HCT116 (cell line): ENCODE data around the gene SRP54. TPM values are rescaled to one million over a fixed set of nuclear protein-coding genes. Genes with fewer than 3 reads are reported as not detected.

Experiments used
- ATAC-seq: fragments of 200-7000 bp; cut with Tn5 transposase; 2 replicates; pipeline ENCODE4 v1.9.1; 2020; ENCODE audit warnings: mild to moderate bottlenecking, moderate library complexity
- BruUV-seq: library from RNA; stranded (reverse); fragments of 400-500 nt; replicated peaks from 2 replicates; lab custom pipeline; 2021; lab: Mats Ljungman, UMichigan
- CTCF ChIA-PET: fragments of 300-600 bp; sonication (Branson Sonifier 250); formaldehyde crosslinking; loops from one replicate; lab custom pipeline; 2021; ENCODE audit warnings: antibody characterized with exemption; lab: Charles Lee
- POLR2A ChIA-PET: fragments of 300-600, 350-600 bp; sonication (Branson Sonifier 250); formaldehyde crosslinking; loops from one replicate; lab custom pipeline; 2021; ENCODE audit warnings: antibody characterized with exemption; lab: Charles Lee
- RAD21 ChIA-PET, 2 experiments: fragments of 300-600 bp; sonication (Branson Sonifier 250); formaldehyde crosslinking; loops; one replicate each; lab custom pipeline; 2023; ENCODE audit warnings: low total read pairs in 2 of 2; ENCODE audit not compliant: uncharacterized antibody in 2 of 2, unreplicated experiment in 2 of 2, low non-redundant PET in 1 of 2; lab: Charles Lee
- DNase-seq: peaks from one replicate; pipeline ENCODE4 v3.0.0-alpha.2; 2010; ENCODE audit warnings: low read depth, low spot score
- H2AFZ ChIP-seq: fragments of 200-600 bp; shearing (Covaris generic), sonication (generic); 2 replicates; pipeline ENCODE4 v1.6.1; 2017; ENCODE audit warnings: low read depth, mixed run types, mixed read lengths, antibody characterized with exemption, low read length; ENCODE audit not compliant: poor library complexity, severe bottlenecking
- H3K27ac ChIP-seq: 2 replicates; pipeline ENCODE4 v1.5.1; 2012; ENCODE audit warnings: low read depth, low read length
- H3K27me3 ChIP-seq: fragments of 200-600 bp; sonication (generic); 2 replicates; pipeline ENCODE4 v1.6.1; 2016; ENCODE audit warnings: mixed run types, low read length, mixed read lengths; ENCODE audit not compliant: insufficient read depth
- H3K36me3 ChIP-seq, 2 experiments: fragments of 200-500 bp in 1 of 2; fragments of 200-600 bp in 1 of 2; sonication (Bioruptor generic) in 1 of 2; sonication (generic) in 1 of 2; 2 replicates each; pipeline versions ENCODE4 v1.5.1 to v1.6.1; 2014 to 2016; ENCODE audit warnings: low read length in 2 of 2, inconsistent platforms in 1 of 2, mixed read lengths in 1 of 2, mixed run types in 1 of 2; ENCODE audit not compliant: insufficient read depth in 2 of 2, control insufficient read depth in 1 of 2
- H3K4me1 ChIP-seq, 2 experiments: fragments of 200-600 bp in 1 of 2; sonication (generic) in 1 of 2; 2 replicates each; pipeline versions ENCODE4 v1.5.1 to v1.6.1; 2012 to 2017; ENCODE audit warnings: low read length in 2 of 2, inconsistent platforms in 1 of 2, mild to moderate bottlenecking in 1 of 2, mixed read lengths in 1 of 2, mixed run types in 1 of 2, moderate library complexity in 1 of 2; ENCODE audit not compliant: insufficient read depth in 2 of 2, control insufficient read depth in 1 of 2
- H3K4me2 ChIP-seq: fragments of 200-600 bp; sonication (generic); 2 replicates; pipeline ENCODE4 v1.6.1; 2017; ENCODE audit warnings: mixed run types, low read length, mixed read lengths
- H3K4me3 ChIP-seq, 2 experiments: fragments of 200-600 bp in 1 of 2; sonication (generic) in 1 of 2; replicated peaks in 1 of 2; 2 replicates each; pipeline ENCODE4 v1.5.1; 2011 to 2016; ENCODE audit warnings: low read length in 2 of 2, control low read depth in 1 of 2, low read depth in 1 of 2, mild to moderate bottlenecking in 1 of 2, mixed read lengths in 1 of 2, mixed run types in 1 of 2
- H3K79me2 ChIP-seq: fragments of 200-600 bp; sonication (generic); 2 replicates; pipeline ENCODE4 v1.6.1; 2017; ENCODE audit warnings: mild to moderate bottlenecking, mixed run types, low read length, moderate library complexity, mixed read lengths; ENCODE audit not compliant: insufficient read depth
- H3K9ac ChIP-seq: fragments of 200-600 bp; sonication (generic); 2 replicates; pipeline ENCODE4 v1.6.1; 2016; ENCODE audit warnings: low read length, mixed read lengths
- H3K9me2 ChIP-seq: fragments of 200-600 bp; sonication (generic), shearing (Covaris generic); 2 replicates; pipeline ENCODE4 v1.6.1; 2017; ENCODE audit warnings: mixed run types, mild to moderate bottlenecking, moderate library complexity; ENCODE audit not compliant: insufficient read depth
- H3K9me3 ChIP-seq, 2 experiments: fragments of 200-500 bp in 1 of 2; fragments of 200-600 bp in 1 of 2; sonication (Bioruptor generic) in 1 of 2; sonication (generic) in 1 of 2; 2 replicates each; pipeline ENCODE4 v1.6.1; 2014 to 2017; ENCODE audit warnings: low read length in 2 of 2, mixed read lengths in 2 of 2, inconsistent platforms in 1 of 2, low read depth in 1 of 2, mild to moderate bottlenecking in 1 of 2, mixed run types in 1 of 2, moderate library complexity in 1 of 2; ENCODE audit not compliant: control insufficient read depth in 1 of 2, insufficient read depth in 1 of 2
- H4K20me1 ChIP-seq: fragments of 200-600 bp; sonication (generic), shearing (Covaris generic); 2 replicates; pipeline ENCODE4 v1.6.1; 2017; ENCODE audit warnings: mixed run types, mild to moderate bottlenecking, moderate library complexity; ENCODE audit not compliant: insufficient read depth
- ATF3 ChIP-seq: IDR thresholded peaks from 2 replicates; pipeline ENCODE4 v1.6.1; 2012
- CBX3 ChIP-seq: IDR thresholded peaks from 2 replicates; pipeline ENCODE4 v1.6.1; 2012; ENCODE audit warnings: low read depth
- CEBPB ChIP-seq: IDR thresholded peaks from 2 replicates; pipeline ENCODE4 v1.6.1; 2012; ENCODE audit warnings: low read depth
- EGR1 ChIP-seq: IDR thresholded peaks from 2 replicates; pipeline ENCODE4 v1.6.1; 2012; ENCODE audit warnings: low read depth
- ELF1 ChIP-seq: IDR thresholded peaks from 2 replicates; pipeline ENCODE4 v1.6.1; 2012; ENCODE audit warnings: low read depth, borderline replicate concordance
- EZH2 ChIP-seq: fragments of 200-600 bp; sonication (generic); IDR thresholded peaks from 2 replicates; pipeline ENCODE4 v1.6.1; 2017; ENCODE audit warnings: antibody characterized with exemption, mixed run types
- EZH2phosphoT487 ChIP-seq: fragments of 200-600 bp; IDR thresholded peaks from 2 replicates; pipeline ENCODE4 v1.6.1; 2018; ENCODE audit warnings: antibody characterized with exemption, borderline replicate concordance
- JUND ChIP-seq: IDR thresholded peaks from 2 replicates; pipeline ENCODE4 v1.6.1; 2012
- MAX ChIP-seq: IDR thresholded peaks from 2 replicates; pipeline ENCODE4 v1.6.1; 2012
- POLR2AphosphoS5 ChIP-seq: IDR thresholded peaks from 2 replicates; pipeline ENCODE4 v1.6.1; 2011; ENCODE audit warnings: mild to moderate bottlenecking, low read depth, low read length, moderate library complexity
- RAD21 ChIP-seq: IDR thresholded peaks from 2 replicates; pipeline ENCODE4 v1.6.1; 2012; ENCODE audit warnings: low read depth, mild to moderate bottlenecking
- SIN3A ChIP-seq: IDR thresholded peaks from 2 replicates; pipeline ENCODE4 v1.6.1; 2012; ENCODE audit warnings: low read depth
- SP1 ChIP-seq: IDR thresholded peaks from 2 replicates; pipeline ENCODE4 v1.6.1; 2012; ENCODE audit warnings: low read depth
- SRF ChIP-seq: IDR thresholded peaks from 2 replicates; pipeline ENCODE4 v1.6.1; 2012; ENCODE audit warnings: low read depth
- ZBTB33 ChIP-seq: IDR thresholded peaks from 2 replicates; pipeline ENCODE4 v1.6.1; 2011; ENCODE audit warnings: mild to moderate bottlenecking, low read length, moderate library complexity; ENCODE audit not compliant: insufficient replicate concordance; ENCODE audit errors: extremely low read depth
- ZNF274 ChIP-seq: fragments of 200-500 bp; sonication (Bioruptor generic); IDR thresholded peaks from 2 replicates; pipeline ENCODE4 v1.6.1; 2014; ENCODE audit warnings: mild to moderate bottlenecking, low read depth, low read length, inconsistent platforms
- intact Hi-C: fragments of 100-400 bp; cut with micrococcal nuclease; formaldehyde crosslinking; loops from 2 replicates; pipeline ENCODE4 v1.10.0; 2022
- total RNA-seq: library from RNA; stranded (reverse); gene quantifications from one replicate; pipeline ENCODE4 v1.2.1, GENCODE V29; 2021; ENCODE audit not compliant: unreplicated experiment
- TF ChIP-seq, protein P1 (sequence below), 3 experiments: fragments of 200-600 bp in 1 of 3; sonication (generic) in 1 of 3; IDR thresholded peaks in 2 of 3; conservative IDR thresholded peaks in 1 of 3; 2 replicates each; pipeline ENCODE4 v1.5.1; 2012 to 2017; ENCODE audit warnings: low read depth in 2 of 3, low read length in 2 of 3, antibody characterized with exemption in 1 of 3, borderline replicate concordance in 1 of 3, control low read depth in 1 of 3, mild to moderate bottlenecking in 1 of 3, mixed read lengths in 1 of 3, mixed run types in 1 of 3, moderate library complexity in 1 of 3; ENCODE audit not compliant: insufficient read depth in 1 of 3

SRP54 gene
- total RNA-seq, 1 experiment from 2014 or later, result 53.0 TPM

- ChIA-PET RAD21 (no interaction called here), CTCF (no interaction called here), POLR2A (no interaction called here)
- Histone ChIP-seq H3K27ac (no peak overlapping the region), H3K79me2 (no peaks in the 10 kb centered on the region), H3K9me2 (no peaks in the 10 kb centered on the region), H3K27me3 (no peaks in the 10 kb centered on the region), H3K4me2 (no peak overlapping the region), H3K4me1 (no peaks in the 10 kb centered on the region), H4K20me1 (no peaks in the 10 kb centered on the region), H3K9me3 (no peaks in the 10 kb centered on the region), H3K36me3 (no peaks in the 10 kb centered on the region), H3K9ac (no peak overlapping the region), H3K4me3 (no peak overlapping the region), H2AFZ (no peak overlapping the region)
- intact Hi-C loops, result no loop called here
- no peak for ATAC-seq
- TF ChIP-seq SRF, result no peak
- no peak for TF ChIP-seq ELF1
- BruUV-seq, result no TSS peak
- DNase-seq, result no peak
Measured at GRCh38 chr14:34937876-34938275, 44.9 kb upstream of the SRP54 start.

DNA sequence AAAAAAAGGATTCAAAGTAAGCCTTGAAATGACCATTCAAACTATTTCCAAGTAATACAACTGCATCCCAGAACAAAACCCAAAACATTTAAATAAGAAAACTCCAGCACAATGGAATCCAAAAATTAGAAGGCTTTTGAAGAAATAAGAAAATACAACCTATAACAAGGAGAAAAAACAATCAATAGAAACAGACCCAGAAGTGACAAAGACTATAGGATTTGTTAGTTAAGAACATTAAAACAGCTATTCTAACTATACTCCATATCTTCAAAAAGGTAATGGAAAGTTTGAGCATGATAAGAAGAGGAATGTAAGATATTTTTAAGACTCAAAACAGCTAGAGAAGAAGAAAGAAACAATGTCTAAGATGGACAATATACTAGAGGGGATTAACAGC lies 39.3 kb upstream of the SRP54 start:
- no peak for DNase-seq
- Histone ChIP-seq H4K20me1 (no peaks in the 10 kb centered on the region), H3K4me3 (no peak overlapping the region), H3K4me1 (no peaks in the 10 kb centered on the region), H3K9me3 (no peaks in the 10 kb centered on the region), H3K79me2 (no peaks in the 10 kb centered on the region), H2AFZ (no peak overlapping the region), H3K4me2 (no peak overlapping the region), H3K9me2 (no peaks in the 10 kb centered on the region), H3K27me3 (no peaks in the 10 kb centered on the region), H3K27ac (no peak overlapping the region), H3K36me3 (no peaks in the 10 kb centered on the region), H3K9ac (no peak overlapping the region)
- intact Hi-C loops, result no loop called here
- no TSS peak for BruUV-seq
- RAD21 ChIA-PET, result no interaction called here
- POLR2A ChIA-PET, result no interaction called here
- ATAC-seq, result no peak
- CTCF ChIA-PET, result no interaction called here
- TF ChIP-seq ATF3, result no peak
- TF ChIP-seq EGR1, result no peak
- TF ChIP-seq POLR2AphosphoS5, result no peak
- TF ChIP-seq SRF, result no peak
- no peak for TF ChIP-seq CEBPB
- TF ChIP-seq ELF1, result no peak
- no peak for TF ChIP-seq EZH2
- no peak for TF ChIP-seq SIN3A
- no peak for TF ChIP-seq ZBTB33
- TF ChIP-seq JUND, result no peak
- TF ChIP-seq, protein P1, sequence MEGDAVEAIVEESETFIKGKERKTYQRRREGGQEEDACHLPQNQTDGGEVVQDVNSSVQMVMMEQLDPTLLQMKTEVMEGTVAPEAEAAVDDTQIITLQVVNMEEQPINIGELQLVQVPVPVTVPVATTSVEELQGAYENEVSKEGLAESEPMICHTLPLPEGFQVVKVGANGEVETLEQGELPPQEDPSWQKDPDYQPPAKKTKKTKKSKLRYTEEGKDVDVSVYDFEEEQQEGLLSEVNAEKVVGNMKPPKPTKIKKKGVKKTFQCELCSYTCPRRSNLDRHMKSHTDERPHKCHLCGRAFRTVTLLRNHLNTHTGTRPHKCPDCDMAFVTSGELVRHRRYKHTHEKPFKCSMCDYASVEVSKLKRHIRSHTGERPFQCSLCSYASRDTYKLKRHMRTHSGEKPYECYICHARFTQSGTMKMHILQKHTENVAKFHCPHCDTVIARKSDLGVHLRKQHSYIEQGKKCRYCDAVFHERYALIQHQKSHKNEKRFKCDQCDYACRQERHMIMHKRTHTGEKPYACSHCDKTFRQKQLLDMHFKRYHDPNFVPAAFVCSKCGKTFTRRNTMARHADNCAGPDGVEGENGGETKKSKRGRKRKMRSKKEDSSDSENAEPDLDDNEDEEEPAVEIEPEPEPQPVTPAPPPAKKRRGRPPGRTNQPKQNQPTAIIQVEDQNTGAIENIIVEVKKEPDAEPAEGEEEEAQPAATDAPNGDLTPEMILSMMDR (IDR thresholded peaks at IDR 0.05 in 2 of 3, conservative IDR thresholded peaks at IDR 0.05 in 1 of 3; ENCODE audit: borderline replicate concordance in 1 of 3, insufficient read depth in 1 of 3, low read depth in 2 of 3, low read length in 2 of 3), result no peak
- no peak for TF ChIP-seq RAD21
- no peak for TF ChIP-seq CBX3
- no peak for TF ChIP-seq MAX
- TF ChIP-seq ZNF274, result no peak
- no peak for TF ChIP-seq SP1
- TF ChIP-seq EZH2phosphoT487, result no peak
